Breast epithelium (tissue), 3 donors: Measurements from ENCODE around the gene HTR6.

Experiments used
- POLR2A ChIP-seq: fragments of 450-650 bp; IDR thresholded peaks from one replicate; pipeline ENCODE4 v1.6.1; 2016; ENCODE audit warnings: antibody characterized with exemption, mild to moderate bottlenecking, moderate library complexity
- TF ChIP-seq, protein P1 (sequence below), 3 donors: fragments of 450-650 bp; IDR thresholded peaks; one replicate each; pipeline ENCODE4 v1.5.1; 2016 to 2017; ENCODE audit warnings: antibody characterized with exemption in 3 of 3, mild to moderate bottlenecking in 3 of 3, moderate library complexity in 3 of 3

DNA sequence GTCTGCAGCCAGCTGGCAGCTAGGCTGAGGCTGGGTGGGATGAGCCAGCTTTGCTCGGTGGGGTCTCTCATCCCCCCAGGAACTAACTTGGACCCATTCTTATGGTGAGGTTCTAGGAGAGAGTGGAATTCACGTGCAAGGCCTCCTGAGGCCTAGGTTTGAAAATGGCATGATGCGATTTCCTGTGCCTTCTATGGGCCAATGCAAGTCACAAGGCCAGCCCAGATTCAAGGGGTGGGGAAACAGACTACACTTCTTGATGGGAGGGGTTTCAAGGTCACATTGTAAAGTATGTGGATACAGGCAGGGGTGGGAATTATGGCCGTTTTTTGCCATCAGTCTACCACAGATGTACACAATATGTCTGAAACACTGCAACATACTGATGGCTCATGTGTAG is 48.3 kb downstream of the HTR6 start:
- TF ChIP-seq, protein P1, sequence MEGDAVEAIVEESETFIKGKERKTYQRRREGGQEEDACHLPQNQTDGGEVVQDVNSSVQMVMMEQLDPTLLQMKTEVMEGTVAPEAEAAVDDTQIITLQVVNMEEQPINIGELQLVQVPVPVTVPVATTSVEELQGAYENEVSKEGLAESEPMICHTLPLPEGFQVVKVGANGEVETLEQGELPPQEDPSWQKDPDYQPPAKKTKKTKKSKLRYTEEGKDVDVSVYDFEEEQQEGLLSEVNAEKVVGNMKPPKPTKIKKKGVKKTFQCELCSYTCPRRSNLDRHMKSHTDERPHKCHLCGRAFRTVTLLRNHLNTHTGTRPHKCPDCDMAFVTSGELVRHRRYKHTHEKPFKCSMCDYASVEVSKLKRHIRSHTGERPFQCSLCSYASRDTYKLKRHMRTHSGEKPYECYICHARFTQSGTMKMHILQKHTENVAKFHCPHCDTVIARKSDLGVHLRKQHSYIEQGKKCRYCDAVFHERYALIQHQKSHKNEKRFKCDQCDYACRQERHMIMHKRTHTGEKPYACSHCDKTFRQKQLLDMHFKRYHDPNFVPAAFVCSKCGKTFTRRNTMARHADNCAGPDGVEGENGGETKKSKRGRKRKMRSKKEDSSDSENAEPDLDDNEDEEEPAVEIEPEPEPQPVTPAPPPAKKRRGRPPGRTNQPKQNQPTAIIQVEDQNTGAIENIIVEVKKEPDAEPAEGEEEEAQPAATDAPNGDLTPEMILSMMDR (IDR thresholded peaks at IDR 0.05), result no peak
- no peak for TF ChIP-seq POLR2A
